ENCODE measurements around the gene MAMDC2.

DNA sequence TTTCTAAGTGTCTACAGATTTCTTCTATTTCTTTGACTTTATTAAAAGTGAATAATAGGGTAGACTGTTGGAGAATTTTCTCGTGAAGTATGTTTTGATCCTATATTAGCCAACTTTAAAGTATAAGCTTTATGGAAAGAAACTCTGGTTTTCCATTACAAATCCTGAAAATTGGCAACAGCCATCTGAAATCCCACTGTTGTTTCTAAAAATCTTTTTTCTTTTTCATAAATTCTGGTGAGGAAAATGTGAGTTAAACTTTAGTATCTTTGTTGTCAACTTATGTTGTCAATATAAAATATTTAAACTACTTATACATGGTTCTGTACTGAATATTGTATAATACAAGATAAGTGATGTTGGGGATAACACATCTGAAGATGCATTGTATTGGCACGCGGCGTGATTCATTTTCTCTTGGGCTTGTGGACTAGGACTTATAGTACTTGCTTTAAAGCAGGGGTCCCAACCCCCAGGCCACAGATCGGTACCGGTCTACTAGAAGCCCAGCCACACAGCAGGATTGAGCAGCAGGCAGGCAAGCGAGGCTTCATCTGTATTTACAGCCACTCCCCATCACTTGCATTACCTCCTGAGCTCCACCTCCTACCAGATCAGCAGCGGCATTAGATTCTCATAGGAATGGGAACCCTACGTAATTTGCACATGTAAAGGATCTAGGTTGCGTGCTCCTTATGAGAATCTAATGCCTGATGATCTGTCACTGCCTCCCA is 12.7 kb downstream of the MAMDC2 start:
- TF ChIP-seq CTCF (IDR thresholded peaks at IDR 0.05) (no peak), POLR2A (IDR thresholded peaks at IDR 0.05) (no peak)

Data from Peyer's patch (tissue), 4 donors.